ENCODE data around the gene FLAD1.
"Not testable (repeated sequence)": the region's sequence is repeated elsewhere in the genome, so short reads cannot be mapped to it uniquely, and the experiment has no call there.

The FLAD1 gene

DNA sequence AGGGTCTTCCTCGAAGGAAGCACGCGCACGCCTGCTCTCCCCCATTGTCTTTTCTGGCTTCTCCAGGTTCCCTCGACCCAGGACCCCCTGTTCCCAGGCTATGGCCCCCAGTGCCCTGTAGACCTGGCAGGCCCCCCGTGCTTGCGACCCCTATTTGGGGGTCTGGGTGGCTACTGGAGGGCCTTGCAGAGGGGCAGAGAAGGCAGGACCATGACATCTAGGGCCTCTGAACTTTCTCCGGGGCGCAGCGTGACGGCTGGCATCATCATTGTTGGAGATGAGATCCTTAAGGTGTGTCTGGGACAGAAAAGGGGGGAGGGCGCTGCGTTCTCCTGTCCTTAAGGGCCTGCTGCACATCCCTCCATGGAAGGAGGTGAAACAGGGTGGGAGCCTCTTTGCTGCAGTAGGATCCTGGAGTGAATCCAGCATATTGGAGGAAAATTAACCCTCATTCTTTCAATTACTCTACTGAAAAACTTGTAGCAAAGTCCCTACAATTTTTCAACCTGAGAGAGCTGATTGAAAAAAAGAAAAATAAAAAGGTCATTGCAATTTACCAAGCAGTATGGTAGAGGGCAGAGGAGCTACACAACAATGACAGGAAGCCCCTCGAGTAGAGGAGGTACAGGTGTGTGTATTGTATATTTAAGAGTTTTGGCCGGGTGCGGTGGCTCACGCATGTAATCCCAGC, 777 bp downstream of the FLAD1 start:
- no peak for TF ChIP-seq CTCF (IDR thresholded peaks at IDR 0.05)
- Histone ChIP-seq H3K9me3 (no peaks in the 10 kb centered on the region), H3K4me3 (peak overlapping the region; percentile 60 to 73), H3K27ac (peak overlapping the region; percentile 61 to 68), H3K4me1 (peaks cover 0 to 18% (median 12%) of the 10 kb centered on the region in 4 donors), H3K36me3 (peaks cover 11 to 28% (median 15%) of the 10 kb centered on the region in 3 donors), H3K27me3 (no peaks in the 10 kb centered on the region)
- no peak for DNase-seq
- intact Hi-C loops (cut with DNase I; ENCODE audit: low total_unique reads): no loop called here

DNA sequence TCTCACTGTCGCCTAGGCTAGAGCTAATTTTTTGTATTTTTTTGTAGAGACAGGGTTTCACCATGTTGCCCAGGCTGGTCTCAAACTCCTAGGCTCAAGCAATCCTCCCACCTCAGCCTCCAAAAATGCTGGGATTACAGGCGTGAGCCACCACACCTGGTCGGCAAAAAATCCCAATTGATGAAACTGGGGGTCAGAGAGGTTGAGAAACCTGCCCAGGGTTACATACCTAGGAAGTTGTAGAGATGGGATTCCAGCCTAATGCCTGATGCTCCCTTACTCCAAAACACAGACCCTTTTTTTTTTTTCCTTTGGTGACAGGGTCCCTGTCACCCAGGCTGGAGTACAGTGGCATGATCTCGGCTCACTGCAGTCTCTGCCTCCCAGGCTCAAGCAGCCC, 3.6 kb downstream of the FLAD1 start:
- H3K4me3 ChIP-seq; H3K27ac ChIP-seq; intact Hi-C loops (cut with DNase I; ENCODE audit: low total_unique reads); H3K27me3 ChIP-seq; DNase-seq; H3K9me3 ChIP-seq: not testable (repeated sequence)
- Histone ChIP-seq H3K36me3 (peaks cover 11 to 51% (median 24%) of the 10 kb centered on the region in 3 donors), H3K4me1 (peaks cover 0 to 18% (median 12%) of the 10 kb centered on the region in 4 donors)

GRCh38 chr1:154987326-154987725, 4.2 kb downstream of the FLAD1 start:
- no peak overlapping the region for H3K27ac ChIP-seq
- peaks cover 11 to 55% (median 24%) of the 10 kb centered on the region in 3 donors for H3K36me3 ChIP-seq
- H3K27me3 ChIP-seq: no peaks in the 10 kb centered on the region
- H3K4me1 ChIP-seq: peaks cover 0 to 17% (median 12%) of the 10 kb centered on the region in 4 donors
- intact Hi-C loops (cut with DNase I; ENCODE audit: low total_unique reads): no loop called here
- DNase-seq: no peak
- H3K4me3 ChIP-seq: no peak overlapping the region
- no peaks in the 10 kb centered on the region for H3K9me3 ChIP-seq
- no peak for TF ChIP-seq CTCF (IDR thresholded peaks at IDR 0.05)

GRCh38 chr1:154988058-154988954, 5.2 kb downstream of the FLAD1 start:
- Histone ChIP-seq H3K36me3 (peaks cover 11 to 65% (median 24%) of the 10 kb centered on the region in 3 donors), H3K27me3 (no peaks in the 10 kb centered on the region), H3K4me3 (no peak overlapping the region), H3K4me1 (peaks cover 0 to 12% (median 9%) of the 10 kb centered on the region in 4 donors), H3K27ac (no peak overlapping the region), H3K9me3 (no peaks in the 10 kb centered on the region)
- intact Hi-C loops (cut with DNase I; ENCODE audit: low total_unique reads): no loop called here
- DNase-seq: no peak
- TF ChIP-seq CTCF (IDR thresholded peaks at IDR 0.05): no peak

DNA sequence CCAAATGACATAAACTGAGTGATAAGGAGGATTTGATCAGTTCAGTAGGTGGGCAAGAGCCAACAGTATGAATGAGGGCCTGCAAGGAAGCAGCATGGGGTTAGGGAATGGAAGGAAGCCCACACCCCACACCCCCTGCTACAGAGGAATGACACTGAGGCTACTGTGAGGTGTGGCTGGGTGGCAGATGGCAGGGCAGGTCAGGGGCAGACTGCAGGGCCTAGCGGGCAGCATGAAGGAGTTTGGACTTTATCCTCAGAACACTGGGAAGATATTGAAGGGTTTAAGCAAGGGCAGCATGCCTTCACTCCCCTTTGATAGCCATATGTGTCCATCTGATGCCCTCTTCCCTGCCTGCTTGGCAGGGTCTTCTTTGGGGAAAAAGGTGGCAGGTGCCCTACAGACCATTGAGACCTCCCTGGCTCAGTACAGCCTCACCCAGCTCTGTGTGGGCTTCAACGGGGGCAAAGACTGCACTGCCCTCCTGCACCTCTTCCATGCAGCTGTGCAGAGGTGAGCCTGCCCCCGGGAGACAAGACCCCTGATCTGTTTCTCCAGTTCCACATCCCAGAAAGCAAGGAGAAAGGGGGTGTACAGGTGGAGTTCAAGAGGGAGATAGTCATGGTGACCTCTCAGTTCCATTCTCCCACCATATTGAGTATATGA, 6.2 kb downstream of the FLAD1 start:
- Histone ChIP-seq H3K27ac (no peak overlapping the region), H3K27me3 (no peaks in the 10 kb centered on the region), H3K4me1 (peaks cover 0 to 3% (median under 1%) of the 10 kb centered on the region in 4 donors), H3K4me3 (no peak overlapping the region), H3K36me3 (peaks cover 11 to 71% (median 24%) of the 10 kb centered on the region in 3 donors), H3K9me3 (no peaks in the 10 kb centered on the region)
- intact Hi-C loops (cut with DNase I; ENCODE audit: low total_unique reads): no loop called here
- TF ChIP-seq CTCF (IDR thresholded peaks at IDR 0.05): no peak
- DNase-seq: no peak

Data from tibial artery (tissue), 4 donors.